Pancreas (tissue), 10 donors: ENCODE results near the gene EHBP1. TPM values are rescaled to one million over a fixed set of nuclear protein-coding genes. Genes with fewer than 3 reads are reported as not detected.
"Not testable (repeated sequence)": the region's sequence is repeated elsewhere in the genome, so short reads cannot be mapped to it uniquely, and the experiment has no call there.

Experiments used
- ATAC-seq, 4 donors: fragments of 200-7000 bp; cut with Tn5 transposase; one replicate each; pipeline versions ENCODE4 v1.8.0 to v1.9.1; 2020; ENCODE audit warnings: mild to moderate bottlenecking in 4 of 4, moderate library complexity in 4 of 4
- DNase-seq, 6 donors: peaks; one replicate each; pipeline ENCODE4 v3.0.0-alpha.2; 2020
- FAIRE-seq: peaks from 2 replicates; lab custom pipeline; 2012; peaks lifted over from hg19 to GRCh38; lab: Jason Lieb, UNC
- H3K27ac ChIP-seq, 4 donors: fragments of 200-600 bp; sonication (generic); 1 replicate in 3 of 4; 2 replicates in 1 of 4; pipeline versions ENCODE4 v1.5.0 to v1.8.0; 2020
- H3K27me3 ChIP-seq, 4 donors: fragments of 200-600 bp; one replicate each; pipeline ENCODE4 v1.8.0; 2021
- H3K36me3 ChIP-seq, 3 donors: fragments of 200-600 bp; sonication (generic) in 1 of 3; one replicate each; pipeline versions ENCODE4 v1.5.0 to v1.8.0; 2020 to 2021
- H3K4me1 ChIP-seq, 3 donors: fragments of 200-600 bp; one replicate each; pipeline ENCODE4 v1.8.0; 2021
- H3K4me3 ChIP-seq, 4 donors: fragments of 200-600 bp; sonication (generic) in 2 of 4; one replicate each; pipeline versions ENCODE4 v1.5.0 to v1.8.0; 2020 to 2021
- H3K9me3 ChIP-seq, 4 donors: fragments of 200-600 bp; one replicate each; pipeline ENCODE4 v1.8.0; 2021
- WGBS, 2 donors: extraction: QIAGEN DNeasy Blood & Tissue Kit; methylation state at CpG; one replicate each; pipeline ENCODE4 v1.1.7; 2013; 5-methylcytosine and 5-hydroxymethylcytosine counted together
- intact Hi-C, 3 donors: fragments of 100-400 bp; cut with DNase I; formaldehyde crosslinking; loops; one replicate each; pipeline versions ENCODE4 v1.11.1 to v1.14.2; 2022
- polyA plus RNA-seq, 2 donors: library from polyadenylated mRNA; stranded (reverse); fragments of 200-250 nt; gene quantifications; one replicate each; pipeline ENCODE4 v1.2.3, GENCODE V29; 2013
- total RNA-seq, 6 donors: library from RNA; stranded (reverse); fragmentation: NEBNext Ultra II Directional in 4 of 6; extraction: Animal tissue kit (Norgen Biotek cat#: 25700) in 4 of 6; gene quantifications; one replicate each; pipeline versions ENCODE4 v1.2.1 to v1.2.4, GENCODE V29; 2021 to 2023
- TF ChIP-seq, protein P1 (sequence below), 4 donors: fragments of 200-600 bp; sonication (generic) in 3 of 4; IDR thresholded peaks; one replicate each; pipeline versions ENCODE4 v1.5.0 to v1.8.0; 2021; ENCODE audit warnings: antibody characterized with exemption in 4 of 4
- donor health status: healthy with polysubstance abuse.
- donor health status: DM: no; HTN: no; CAD: no; lungs with moderate emphysema.
- donor health status: DM: no; HTN: no; CAD: no.
- donor health status: control.
- donor health status: control.
- donor health status: Bipolar disorder and iron deficiency.
- donor health status: DM: yes; HTN: yes; CAD: no.
- donor health status: DM: no; HTN: no; CAD: no.
- donor health status: DM: no; HTN: no; CAD: no.
- donor health status: DM: yes; HTN: yes; CAD: no.

EHBP1 gene
- total and polyA plus RNA-seq, 8 donors, result 7.1 to 34.6 (median 21.1) TPM

DNA sequence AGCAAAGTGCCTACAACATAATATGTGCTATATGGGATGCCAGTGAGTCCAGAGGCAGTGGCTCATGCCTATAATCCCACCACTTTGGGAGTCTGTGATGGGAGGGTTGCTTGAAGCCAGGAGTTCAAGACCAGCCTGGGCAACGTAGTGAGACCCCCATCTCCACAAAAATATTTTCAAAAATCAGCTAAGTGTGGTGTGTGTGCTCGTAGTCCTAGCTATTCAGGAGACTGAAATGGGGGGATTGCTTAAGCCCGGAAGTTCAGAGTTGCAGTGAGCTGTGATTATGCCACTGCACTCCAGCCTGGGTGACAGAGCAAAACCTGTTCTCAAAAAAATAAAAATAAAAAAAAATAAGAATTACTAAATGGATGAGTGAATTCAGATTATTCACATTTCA, 368.5 kb downstream of the EHBP1 start:
- H3K4me3 ChIP-seq, result no peak overlapping the region

DNA sequence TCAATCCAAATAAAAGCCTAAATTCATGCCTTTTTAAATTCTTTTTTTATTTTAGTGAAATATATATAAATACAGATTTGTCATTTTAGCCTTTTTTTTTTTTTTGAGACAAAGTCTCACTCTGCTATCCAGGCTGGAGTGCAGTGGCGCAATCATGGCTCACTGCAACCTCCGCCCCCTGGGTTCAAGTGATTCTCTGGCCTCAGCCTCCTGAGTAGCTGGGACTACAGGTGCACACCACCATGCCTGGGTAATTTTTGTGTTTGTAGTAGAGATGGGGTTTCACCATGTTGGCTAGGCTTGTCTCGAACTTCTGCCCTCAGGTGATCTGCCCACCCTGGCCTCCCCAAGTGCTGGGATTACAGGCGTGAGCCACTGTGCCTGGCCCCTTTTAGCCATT, 368.9 kb downstream of the EHBP1 start:
- DNase-seq, H3K9me3 ChIP-seq, H3K4me1 ChIP-seq, ATAC-seq, H3K27ac ChIP-seq, H3K4me3 ChIP-seq, H3K36me3 ChIP-seq, intact Hi-C loops, FAIRE-seq, H3K27me3 ChIP-seq: not testable (repeated sequence)
- WGBS, 2 donors, result 89 to 91% methylated on average over 4 of the region's 4 CpGs

More for the DNA sequence above, 368.5 kb downstream of the EHBP1 start:
- intact Hi-C loops, result no loop called here
- Histone ChIP-seq H3K4me1 (no peaks in the 10 kb centered on the region), H3K9me3 (no peaks in the 10 kb centered on the region), H3K27me3 (no peaks in the 10 kb centered on the region), H3K27ac (no peak overlapping the region), H3K36me3 (no peaks in the 10 kb centered on the region)
- ATAC-seq (no peak), DNase-seq (no peak), FAIRE-seq (no peak)
- 77 to 79% methylated on average over 3 of the region's 3 CpGs for WGBS, 2 donors
- TF ChIP-seq, protein P1, sequence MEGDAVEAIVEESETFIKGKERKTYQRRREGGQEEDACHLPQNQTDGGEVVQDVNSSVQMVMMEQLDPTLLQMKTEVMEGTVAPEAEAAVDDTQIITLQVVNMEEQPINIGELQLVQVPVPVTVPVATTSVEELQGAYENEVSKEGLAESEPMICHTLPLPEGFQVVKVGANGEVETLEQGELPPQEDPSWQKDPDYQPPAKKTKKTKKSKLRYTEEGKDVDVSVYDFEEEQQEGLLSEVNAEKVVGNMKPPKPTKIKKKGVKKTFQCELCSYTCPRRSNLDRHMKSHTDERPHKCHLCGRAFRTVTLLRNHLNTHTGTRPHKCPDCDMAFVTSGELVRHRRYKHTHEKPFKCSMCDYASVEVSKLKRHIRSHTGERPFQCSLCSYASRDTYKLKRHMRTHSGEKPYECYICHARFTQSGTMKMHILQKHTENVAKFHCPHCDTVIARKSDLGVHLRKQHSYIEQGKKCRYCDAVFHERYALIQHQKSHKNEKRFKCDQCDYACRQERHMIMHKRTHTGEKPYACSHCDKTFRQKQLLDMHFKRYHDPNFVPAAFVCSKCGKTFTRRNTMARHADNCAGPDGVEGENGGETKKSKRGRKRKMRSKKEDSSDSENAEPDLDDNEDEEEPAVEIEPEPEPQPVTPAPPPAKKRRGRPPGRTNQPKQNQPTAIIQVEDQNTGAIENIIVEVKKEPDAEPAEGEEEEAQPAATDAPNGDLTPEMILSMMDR (IDR thresholded peaks at IDR 0.05), result no peak

GRCh38 chr2:63078852-63079606, 373.5 kb downstream of the EHBP1 start:
- DNase-seq, result no peak
- TF ChIP-seq, protein P1 (IDR thresholded peaks at IDR 0.05), result no peak
- no peak overlapping the region for H3K27ac ChIP-seq
- FAIRE-seq, result no peak
- H3K36me3 ChIP-seq, result no peaks in the 10 kb centered on the region
- WGBS, 2 donors, result 62% methylated on average over 4 of the region's 4 CpGs
- intact Hi-C loops, result no loop called here
- no peaks in the 10 kb centered on the region for H3K9me3 ChIP-seq
- no peak for ATAC-seq
- no peaks in the 10 kb centered on the region for H3K4me1 ChIP-seq
- H3K27me3 ChIP-seq, result no peaks in the 10 kb centered on the region
- no peak overlapping the region for H3K4me3 ChIP-seq

GRCh38 chr2:63081404-63081803, 375.9 kb downstream of the EHBP1 start:
- no peak for FAIRE-seq
- Histone ChIP-seq H3K36me3 (no peaks in the 10 kb centered on the region), H3K27ac (no peak overlapping the region), H3K9me3 (no peaks in the 10 kb centered on the region), H3K27me3 (no peaks in the 10 kb centered on the region), H3K4me1 (no peaks in the 10 kb centered on the region), H3K4me3 (no peak overlapping the region)
- TF ChIP-seq, protein P1 (IDR thresholded peaks at IDR 0.05), result no peak
- DNase-seq, result no peak
- 64 to 71% methylated on average over 4 of the region's 4 CpGs for WGBS, 2 donors
- no peak for ATAC-seq
- intact Hi-C loops, result no loop called here

DNA sequence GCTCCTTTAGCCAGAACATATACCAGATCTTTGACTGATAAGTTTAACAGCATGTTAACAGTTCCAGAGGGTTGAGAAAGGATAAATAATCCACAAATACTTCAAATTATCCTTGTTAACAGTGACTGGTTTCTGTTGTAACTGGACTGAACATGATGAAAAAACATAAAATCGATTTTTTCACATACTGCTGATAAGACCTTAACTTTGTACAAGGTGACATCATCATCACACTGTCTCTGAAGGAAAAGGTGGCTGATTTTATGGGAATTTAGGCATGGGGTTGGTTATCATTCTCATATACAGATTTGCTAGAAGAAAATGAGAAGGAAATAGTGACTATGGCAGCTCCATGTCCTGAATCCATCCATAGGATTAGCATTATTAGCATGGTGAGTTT, 381.2 kb downstream of the EHBP1 start:
- 20 to 30% methylated on average over 1 of the region's 1 CpG for WGBS, 2 donors
- H3K27me3 ChIP-seq, result no peaks in the 10 kb centered on the region
- FAIRE-seq, result no peak
- no peak for ATAC-seq
- no peak overlapping the region for H3K27ac ChIP-seq
- H3K4me3 ChIP-seq, result no peak overlapping the region
- intact Hi-C loops, result no loop called here
- no peak for DNase-seq
- TF ChIP-seq, protein P1 (IDR thresholded peaks at IDR 0.05), result no peak
- H3K4me1 ChIP-seq, result no peaks in the 10 kb centered on the region
- H3K9me3 ChIP-seq, result no peaks in the 10 kb centered on the region
- H3K36me3 ChIP-seq, result no peaks in the 10 kb centered on the region
